GM19468 (cell line): ENCODE data around the gene ZNF511.

Source experiments
- ATAC-seq: cut with Tn5 transposase; IDR thresholded peaks from one replicate; pipeline ENCODE4 v1.9.1; 2021; ENCODE audit warnings: mild to moderate bottlenecking, moderate library complexity, moderate number of reproducible peaks; ENCODE audit not compliant: unreplicated experiment; ENCODE audit errors: extremely low read depth

Gene ZNF511

GRCh38 chr10:133347710-133348517 lies 39.2 kb downstream of the ZNF511 start:
- no peak for ATAC-seq

GRCh38 chr10:133349160-133349568 lies 40.5 kb downstream of the ZNF511 start:
- ATAC-seq: no peak

- ATAC-seq: no peak
Measured at GRCh38 chr10:133349577-133350011, 40.9 kb downstream of the ZNF511 start.

- no peak for ATAC-seq
Measured at GRCh38 chr10:133350283-133350949, 41.7 kb downstream of the ZNF511 start.

GRCh38 chr10:133350950-133351329 lies 42.2 kb downstream of the ZNF511 start:
- no peak for ATAC-seq

GRCh38 chr10:133351408-133352318 lies 42.9 kb downstream of the ZNF511 start:
- ATAC-seq: no peak

GRCh38 chr10:133353202-133353959 lies 44.7 kb downstream of the ZNF511 start:
- no peak for ATAC-seq

GRCh38 chr10:133353988-133354605 lies 45.4 kb downstream of the ZNF511 start:
- no peak for ATAC-seq

GRCh38 chr10:133354672-133355240 lies 46.0 kb downstream of the ZNF511 start:
- ATAC-seq: no peak

- no peak for ATAC-seq
Measured at GRCh38 chr10:133355266-133355665, 46.6 kb downstream of the ZNF511 start.

- ATAC-seq: no peak
Measured at GRCh38 chr10:133355991-133356390, 47.3 kb downstream of the ZNF511 start.

GRCh38 chr10:133356549-133357284 lies 48.0 kb downstream of the ZNF511 start:
- no peak for ATAC-seq

GRCh38 chr10:133357285-133358161 lies 48.8 kb downstream of the ZNF511 start, which contains the start of gene FUOM:
TSS of gene FUOM (minus strand) at chr10:133358019. CDS start at chr10:133358007, 12 bp downstream.
- peak; percentile 24 for ATAC-seq

GRCh38 chr10:133358162-133358924 lies 49.6 kb downstream of the ZNF511 start:
- no peak for ATAC-seq

- no peak for ATAC-seq
Measured at GRCh38 chr10:133358925-133359310, 50.2 kb downstream of the ZNF511 start.

GRCh38 chr10:133359554-133359971 lies 50.8 kb downstream of the ZNF511 start:
- no peak for ATAC-seq
